H54 (cell line): ENCODE results near the gene UNC79.

ENCODE experiments used
- DNase-seq: peaks from one replicate; pipeline ENCODE4 v3.0.0; 2011; ENCODE audit warnings: low spot score, mixed read lengths; ENCODE audit not compliant: insufficient read length
- FAIRE-seq: peaks from 3 replicates; lab custom pipeline; 2011; peaks lifted over from hg19 to GRCh38; lab: Jason Lieb, UNC
- POLR2A ChIP-seq: IDR thresholded peaks from 2 replicates; pipeline ENCODE4 v1.6.1; 2011; ENCODE audit warnings: low read depth, mild to moderate bottlenecking, low read length

The UNC79 gene

GRCh38 chr14:93638790-93639189 lies 208.1 kb downstream of the UNC79 start:
- no peak for DNase-seq
- no peak for TF ChIP-seq POLR2A
- no peak for FAIRE-seq

GRCh38 chr14:93643127-93643526 lies 212.4 kb downstream of the UNC79 start:
- no peak for DNase-seq
- FAIRE-seq: no peak
- no peak for TF ChIP-seq POLR2A

DNA sequence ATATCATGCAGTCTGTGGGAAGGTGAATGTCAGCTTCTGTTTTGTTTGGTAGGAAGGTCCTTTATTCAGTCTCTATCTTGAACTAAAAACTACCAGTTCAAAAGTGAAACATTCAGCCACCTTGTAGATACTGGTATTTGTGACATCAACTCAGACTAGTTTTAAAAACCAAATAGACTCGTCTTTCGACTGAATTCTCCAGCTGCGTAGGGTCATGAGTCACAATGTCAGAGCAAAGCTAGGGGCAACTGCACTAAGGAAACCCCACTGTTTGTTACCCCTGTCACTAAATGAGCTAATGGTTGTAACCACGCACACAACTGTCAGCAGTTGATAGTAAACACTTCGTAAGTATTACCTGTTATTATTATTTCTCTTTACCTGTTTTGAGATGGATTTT lies 212.9 kb downstream of the UNC79 start:
- DNase-seq (no peak), FAIRE-seq (no peak)
- TF ChIP-seq POLR2A: no peak

DNA sequence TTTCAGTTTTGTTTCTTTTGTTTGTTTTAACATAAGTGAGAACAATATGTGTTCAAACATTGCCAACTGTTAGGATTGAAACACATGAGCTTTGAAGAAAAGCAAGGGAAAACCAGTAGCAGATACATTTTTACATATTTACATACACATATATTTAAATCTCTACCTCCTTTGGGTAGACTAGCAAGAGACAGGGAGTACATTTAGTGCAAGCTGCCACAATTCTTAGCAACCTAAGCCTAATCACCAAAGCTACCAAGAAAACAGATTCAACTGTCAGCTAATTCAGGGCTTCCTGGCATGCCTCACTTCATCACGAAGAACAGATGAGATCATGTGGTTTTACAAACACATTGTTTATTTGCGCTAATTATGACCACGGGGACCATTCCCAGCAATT lies 214.5 kb downstream of the UNC79 start:
- FAIRE-seq (no peak), DNase-seq (no peak)
- TF ChIP-seq POLR2A: no peak

DNA sequence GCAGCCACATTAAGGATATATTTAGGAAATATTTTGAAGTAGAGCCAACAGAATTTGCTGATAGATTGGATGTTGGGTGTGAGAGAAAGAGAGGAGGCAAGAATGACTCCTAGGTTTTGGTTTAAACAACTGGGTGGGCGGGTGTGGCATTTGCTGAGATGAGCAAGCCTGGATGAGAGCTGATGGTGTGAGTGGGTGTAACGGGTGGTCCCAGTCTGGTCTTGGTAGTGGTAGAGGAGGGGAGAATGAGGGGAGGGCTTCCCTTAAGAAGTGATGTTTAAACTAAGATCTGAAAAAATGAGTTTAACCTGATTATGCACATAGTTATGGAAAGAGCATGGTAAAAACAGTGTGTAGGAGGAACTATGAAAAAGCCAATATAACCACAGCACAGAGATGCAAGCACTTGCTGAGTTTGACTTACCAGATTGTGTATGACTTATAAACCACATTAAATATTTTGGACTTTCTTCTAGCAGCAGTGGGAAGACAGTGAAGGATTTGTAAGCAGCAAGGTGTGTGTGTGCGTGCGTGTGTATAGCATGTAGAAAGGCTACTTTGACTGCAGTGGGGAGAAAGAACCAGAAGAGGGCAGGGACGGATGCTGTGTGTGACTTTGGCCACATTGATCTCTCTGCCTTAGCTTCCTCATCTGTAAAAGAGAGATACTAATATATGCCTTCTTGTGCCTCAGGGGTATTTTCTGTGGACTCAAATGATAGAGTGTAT lies 217.9 kb downstream of the UNC79 start:
- no peak for FAIRE-seq
- DNase-seq: no peak
- no peak for TF ChIP-seq POLR2A

DNA sequence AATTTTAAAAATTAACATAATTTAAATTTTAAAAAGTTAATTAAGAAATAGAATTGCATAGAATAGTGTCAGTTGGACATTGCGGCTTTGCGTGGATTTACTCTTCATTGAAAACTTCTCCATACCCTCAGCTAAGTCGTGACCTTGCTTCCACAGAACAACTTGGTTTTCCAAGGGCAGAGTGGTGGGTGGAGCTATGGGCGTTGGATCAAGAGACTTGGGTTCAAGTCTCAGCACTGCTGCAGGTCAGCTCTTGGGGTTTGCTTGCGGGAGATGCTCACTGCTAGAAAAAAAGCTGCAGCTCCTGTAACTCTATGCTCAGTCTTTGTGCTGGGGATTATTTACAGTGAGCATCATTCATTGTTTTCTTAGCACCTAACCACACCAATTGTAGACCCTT lies 223.9 kb downstream of the UNC79 start:
- DNase-seq: no peak
- TF ChIP-seq POLR2A: no peak
- FAIRE-seq: no peak

GRCh38 chr14:93655078-93655750 lies 224.5 kb downstream of the UNC79 start:
- peak; percentile 13 for DNase-seq
- FAIRE-seq: peak; percentile 86

DNA sequence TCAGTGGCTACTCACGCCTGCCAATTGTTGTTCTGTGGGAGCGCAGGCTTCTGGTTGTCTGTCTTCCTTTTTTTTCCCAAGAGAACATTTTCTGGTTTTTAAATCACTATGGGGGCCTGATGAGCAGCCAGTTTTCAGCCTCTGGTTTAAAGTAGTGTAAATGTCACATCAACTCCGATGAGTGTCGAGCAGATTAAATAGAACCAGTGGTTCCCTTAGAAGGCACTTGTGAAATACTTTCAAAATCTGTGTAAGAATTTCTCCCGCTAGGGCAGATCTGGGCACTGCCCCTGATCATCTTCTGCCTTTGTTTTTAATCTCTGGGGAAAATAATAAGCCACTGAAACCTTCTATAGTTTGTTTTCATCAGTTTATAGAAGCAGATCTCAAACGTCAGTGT lies 227.1 kb downstream of the UNC79 start:
- no peak for TF ChIP-seq POLR2A
- FAIRE-seq (no peak), DNase-seq (no peak)

More at GRCh38 chr14:93655078-93655750, 224.5 kb downstream of the UNC79 start:
- TF ChIP-seq POLR2A: no peak

GRCh38 chr14:93663317-93663716 lies 232.6 kb downstream of the UNC79 start:
- FAIRE-seq (no peak), DNase-seq (no peak)

GRCh38 chr14:93665169-93665568 lies 234.4 kb downstream of the UNC79 start:
- DNase-seq (no peak), FAIRE-seq (no peak)
- TF ChIP-seq POLR2A: no peak

More at GRCh38 chr14:93663317-93663716, 232.6 kb downstream of the UNC79 start:
- no peak for TF ChIP-seq POLR2A

- no peak for FAIRE-seq
- DNase-seq: no peak
- no peak for TF ChIP-seq POLR2A
Measured at GRCh38 chr14:93669632-93670031, 238.9 kb downstream of the UNC79 start.

DNA sequence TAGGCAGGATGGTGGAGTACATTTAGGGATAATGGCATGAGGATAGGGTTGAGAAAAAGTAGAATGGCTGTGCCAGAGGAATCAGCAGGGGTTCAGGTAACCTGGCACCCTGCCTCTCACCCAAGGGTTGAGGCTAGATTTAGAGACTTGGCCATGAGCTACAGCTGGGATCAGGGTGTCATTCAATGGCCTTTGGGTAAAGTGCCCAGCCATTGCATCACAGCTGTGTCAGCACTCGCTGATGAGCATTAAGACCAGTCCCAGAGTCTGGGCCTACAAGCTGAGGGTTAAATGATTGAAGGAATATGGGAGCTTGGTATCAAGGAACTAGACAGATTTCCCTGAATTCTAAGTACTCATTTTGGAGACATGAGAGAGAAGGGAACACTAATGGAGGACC lies 243.6 kb downstream of the UNC79 start:
- FAIRE-seq (no peak), DNase-seq (no peak)
- no peak for TF ChIP-seq POLR2A

- DNase-seq (no peak), FAIRE-seq (no peak)
- TF ChIP-seq POLR2A: no peak
Measured at GRCh38 chr14:93675651-93676050, 244.9 kb downstream of the UNC79 start.

DNA sequence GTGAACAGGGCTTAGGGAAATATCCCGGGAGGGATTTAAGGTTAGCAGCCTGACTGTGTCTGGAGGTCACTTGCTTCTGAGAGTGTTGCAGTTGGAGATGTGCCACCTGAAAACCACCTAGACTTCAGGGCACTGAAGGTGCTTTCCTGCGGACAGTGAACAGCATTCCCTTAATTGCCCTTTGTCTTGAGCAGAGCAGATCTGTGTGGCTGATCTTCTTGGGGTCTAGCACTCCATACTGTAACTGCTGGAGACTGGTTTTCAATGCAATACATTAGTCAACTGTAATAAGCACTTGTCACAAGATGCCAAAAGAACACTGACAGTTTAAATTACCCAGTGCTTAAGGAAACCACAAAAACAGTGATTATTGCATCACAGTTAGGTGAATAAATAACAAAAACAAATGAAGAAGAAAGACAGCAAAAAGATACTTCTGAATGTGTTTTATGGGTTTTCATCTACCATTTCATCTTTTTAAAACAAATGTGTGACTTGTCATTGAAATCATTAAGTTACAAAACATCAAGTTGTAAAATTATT lies 245.7 kb downstream of the UNC79 start:
- no peak for TF ChIP-seq POLR2A
- no peak for FAIRE-seq
- no peak for DNase-seq
